Measurements from ENCODE around the gene ARID1B.

The ARID1B gene

DNA sequence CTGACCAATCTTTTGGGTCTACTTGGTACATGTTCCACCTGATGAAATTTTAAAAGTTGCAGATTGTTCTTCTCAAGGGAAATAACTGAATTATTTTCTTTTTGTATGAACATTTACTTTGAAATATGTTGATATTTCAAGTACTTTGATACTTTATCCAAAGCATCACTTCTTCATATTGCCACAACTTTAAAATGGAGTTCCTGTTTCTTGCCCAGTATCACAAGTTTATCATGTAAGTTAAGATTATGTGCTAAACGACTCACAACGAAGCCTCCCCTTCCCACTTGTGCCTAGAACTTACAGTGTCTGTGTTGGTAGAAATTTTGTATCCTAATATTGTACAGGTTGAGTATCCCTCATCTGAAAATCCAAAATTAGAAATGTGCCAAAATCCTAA is 108.4 kb downstream of the ARID1B start:
- no peak overlapping the region for H3K4me3 ChIP-seq (ENCODE audit: insufficient read depth, low read length, poor library complexity, severe bottlenecking)
- no peaks in the 10 kb centered on the region for H3K9me2 ChIP-seq (replicated peaks; ENCODE audit: insufficient read depth, low read length)
- peaks cover 73% of the 10 kb centered on the region for H3K79me2 ChIP-seq (ENCODE audit: insufficient read depth, low read length)
- no peak overlapping the region for H2AFZ ChIP-seq (ENCODE audit: low read depth, low read length, severe bottlenecking)
- H3K4me2 ChIP-seq (ENCODE audit: low read depth, low read length, poor library complexity, severe bottlenecking) = peak overlapping the region; percentile 43
- H3K27me3 ChIP-seq (ENCODE audit: low read length) = no peaks in the 10 kb centered on the region
- no peak overlapping the region for H3K27ac ChIP-seq (ENCODE audit: low read depth, low read length)
- H3K36me3 ChIP-seq (ENCODE audit: low read length) = no peaks in the 10 kb centered on the region
- peaks cover 4% of the 10 kb centered on the region for H3F3A ChIP-seq (ENCODE audit: insufficient read depth)
- no peak overlapping the region for H3K9ac ChIP-seq (ENCODE audit: low read length)
- no peaks in the 10 kb centered on the region for H3K9me3 ChIP-seq (ENCODE audit: insufficient read depth, low read length)
- TF ChIP-seq EZH2phosphoT487 (conservative IDR thresholded peaks at IDR 0.05; ENCODE audit: low read length) = no peak
- TF ChIP-seq, protein P1, sequence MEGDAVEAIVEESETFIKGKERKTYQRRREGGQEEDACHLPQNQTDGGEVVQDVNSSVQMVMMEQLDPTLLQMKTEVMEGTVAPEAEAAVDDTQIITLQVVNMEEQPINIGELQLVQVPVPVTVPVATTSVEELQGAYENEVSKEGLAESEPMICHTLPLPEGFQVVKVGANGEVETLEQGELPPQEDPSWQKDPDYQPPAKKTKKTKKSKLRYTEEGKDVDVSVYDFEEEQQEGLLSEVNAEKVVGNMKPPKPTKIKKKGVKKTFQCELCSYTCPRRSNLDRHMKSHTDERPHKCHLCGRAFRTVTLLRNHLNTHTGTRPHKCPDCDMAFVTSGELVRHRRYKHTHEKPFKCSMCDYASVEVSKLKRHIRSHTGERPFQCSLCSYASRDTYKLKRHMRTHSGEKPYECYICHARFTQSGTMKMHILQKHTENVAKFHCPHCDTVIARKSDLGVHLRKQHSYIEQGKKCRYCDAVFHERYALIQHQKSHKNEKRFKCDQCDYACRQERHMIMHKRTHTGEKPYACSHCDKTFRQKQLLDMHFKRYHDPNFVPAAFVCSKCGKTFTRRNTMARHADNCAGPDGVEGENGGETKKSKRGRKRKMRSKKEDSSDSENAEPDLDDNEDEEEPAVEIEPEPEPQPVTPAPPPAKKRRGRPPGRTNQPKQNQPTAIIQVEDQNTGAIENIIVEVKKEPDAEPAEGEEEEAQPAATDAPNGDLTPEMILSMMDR (IDR thresholded peaks at IDR 0.05; ENCODE audit: insufficient read depth, low read length, poor library complexity, severe bottlenecking) = no peak
- no peaks in the 10 kb centered on the region; the same call in 1 of the 2 replicates for H4K20me1 ChIP-seq (ENCODE audit: low read depth, low read length)

DNA sequence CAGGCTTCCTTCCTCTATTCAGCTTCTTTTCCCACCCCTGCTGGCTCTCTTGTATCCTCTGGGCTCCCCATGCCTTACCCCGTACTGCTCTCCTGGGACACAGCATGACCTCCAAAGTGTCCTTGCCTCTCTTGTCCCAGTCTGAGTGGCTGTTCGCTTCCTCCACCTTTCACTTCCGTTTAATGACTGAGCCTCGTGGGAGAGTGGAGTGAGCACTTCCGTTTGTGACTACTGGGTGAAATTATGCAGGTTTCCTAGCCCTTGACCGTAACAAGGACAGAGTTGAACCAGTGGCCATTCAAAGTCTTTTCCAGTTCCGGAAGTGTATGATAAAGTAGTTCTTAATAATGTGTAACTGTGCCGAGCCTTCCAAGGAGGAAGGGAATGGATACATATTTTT is 109.2 kb downstream of the ARID1B start:
- peak overlapping the region; percentile 43 for H3K4me2 ChIP-seq (ENCODE audit: low read depth, low read length, poor library complexity, severe bottlenecking)
- peak overlapping the region; percentile 13 for H3K4me3 ChIP-seq (ENCODE audit: insufficient read depth, low read length, poor library complexity, severe bottlenecking)
- no peaks in the 10 kb centered on the region; the same call in 1 of the 2 replicates for H4K20me1 ChIP-seq (ENCODE audit: low read depth, low read length)
- TF ChIP-seq, protein P1 (IDR thresholded peaks at IDR 0.05; ENCODE audit: insufficient read depth, low read length, poor library complexity, severe bottlenecking) = no peak
- TF ChIP-seq EZH2phosphoT487 (conservative IDR thresholded peaks at IDR 0.05; ENCODE audit: low read length) = no peak
- H3K27me3 ChIP-seq (ENCODE audit: low read length) = no peaks in the 10 kb centered on the region
- H3K79me2 ChIP-seq (ENCODE audit: insufficient read depth, low read length) = peaks cover 73% of the 10 kb centered on the region
- H3K9me3 ChIP-seq (ENCODE audit: insufficient read depth, low read length) = no peaks in the 10 kb centered on the region
- peaks cover 4% of the 10 kb centered on the region for H3F3A ChIP-seq (ENCODE audit: insufficient read depth)
- H3K9ac ChIP-seq (ENCODE audit: low read length) = no peak overlapping the region
- peak overlapping the region; percentile 25 for H2AFZ ChIP-seq (ENCODE audit: low read depth, low read length, severe bottlenecking)
- H3K27ac ChIP-seq (ENCODE audit: low read depth, low read length) = no peak overlapping the region
- no peaks in the 10 kb centered on the region for H3K36me3 ChIP-seq (ENCODE audit: low read length)
- H3K9me2 ChIP-seq (replicated peaks; ENCODE audit: insufficient read depth, low read length) = no peaks in the 10 kb centered on the region

DNA sequence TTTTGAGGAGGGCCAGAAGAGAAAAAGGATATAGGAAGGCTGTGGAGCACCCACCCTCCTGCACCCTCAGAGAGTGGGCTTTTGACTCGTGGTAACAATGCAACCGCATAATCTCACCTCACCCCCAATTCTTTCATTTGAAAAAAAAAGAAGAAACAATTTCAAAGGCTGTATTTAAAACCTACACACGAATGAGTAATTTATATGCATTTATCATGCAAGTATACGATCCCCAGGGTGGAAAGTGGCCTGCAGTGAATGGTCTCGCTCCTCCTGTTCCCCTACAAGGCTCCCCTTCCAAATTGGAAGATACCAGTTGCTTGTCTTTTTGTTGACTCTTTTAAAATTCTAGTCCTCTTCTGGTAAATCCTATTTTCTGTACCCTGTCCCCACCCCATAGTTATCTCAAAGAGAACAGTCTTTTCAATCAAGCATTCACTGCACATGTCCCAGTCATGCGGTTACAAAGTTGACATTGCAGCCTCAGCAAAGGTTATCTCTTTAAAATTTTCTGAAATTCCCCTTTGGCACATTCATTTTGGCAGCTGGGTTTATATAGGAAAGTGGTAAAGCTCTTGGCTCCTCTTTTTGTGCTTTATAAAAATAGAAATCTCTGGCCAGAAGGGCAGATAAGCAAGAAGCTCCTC is 110.6 kb downstream of the ARID1B start:
- no peak overlapping the region for H3K4me3 ChIP-seq (ENCODE audit: insufficient read depth, low read length, poor library complexity, severe bottlenecking)
- no peak overlapping the region for H3K27ac ChIP-seq (ENCODE audit: low read depth, low read length)
- no peak for TF ChIP-seq EZH2phosphoT487 (conservative IDR thresholded peaks at IDR 0.05; ENCODE audit: low read length)
- TF ChIP-seq, protein P1 (IDR thresholded peaks at IDR 0.05; ENCODE audit: insufficient read depth, low read length, poor library complexity, severe bottlenecking) = no peak
- H3K9me3 ChIP-seq (ENCODE audit: insufficient read depth, low read length) = no peaks in the 10 kb centered on the region
- H3K9me2 ChIP-seq (replicated peaks; ENCODE audit: insufficient read depth, low read length) = no peaks in the 10 kb centered on the region
- no peaks in the 10 kb centered on the region for H3K36me3 ChIP-seq (ENCODE audit: low read length)
- no peak overlapping the region for H3K9ac ChIP-seq (ENCODE audit: low read length)
- H3K79me2 ChIP-seq (ENCODE audit: insufficient read depth, low read length) = peaks cover 70% of the 10 kb centered on the region
- peaks cover 4% of the 10 kb centered on the region for H3F3A ChIP-seq (ENCODE audit: insufficient read depth)
- no peaks in the 10 kb centered on the region; the same call in 1 of the 2 replicates for H4K20me1 ChIP-seq (ENCODE audit: low read depth, low read length)
- no peaks in the 10 kb centered on the region for H3K27me3 ChIP-seq (ENCODE audit: low read length)
- H3K4me2 ChIP-seq (ENCODE audit: low read depth, low read length, poor library complexity, severe bottlenecking) = no peak overlapping the region
- H2AFZ ChIP-seq (ENCODE audit: low read depth, low read length, severe bottlenecking) = no peak overlapping the region
